HG03135 (cell line): ENCODE data around the gene POU3F3.

Source experiments
- ATAC-seq: cut with Tn5 transposase; IDR thresholded peaks from one replicate; pipeline ENCODE4 v1.9.1; 2021; ENCODE audit warnings: mild to moderate bottlenecking, moderate library complexity; ENCODE audit not compliant: unreplicated experiment

Gene POU3F3

GRCh38 chr2:104846786-104847585 lies 6.9 kb upstream of the POU3F3 start:
- no peak for ATAC-seq

DNA sequence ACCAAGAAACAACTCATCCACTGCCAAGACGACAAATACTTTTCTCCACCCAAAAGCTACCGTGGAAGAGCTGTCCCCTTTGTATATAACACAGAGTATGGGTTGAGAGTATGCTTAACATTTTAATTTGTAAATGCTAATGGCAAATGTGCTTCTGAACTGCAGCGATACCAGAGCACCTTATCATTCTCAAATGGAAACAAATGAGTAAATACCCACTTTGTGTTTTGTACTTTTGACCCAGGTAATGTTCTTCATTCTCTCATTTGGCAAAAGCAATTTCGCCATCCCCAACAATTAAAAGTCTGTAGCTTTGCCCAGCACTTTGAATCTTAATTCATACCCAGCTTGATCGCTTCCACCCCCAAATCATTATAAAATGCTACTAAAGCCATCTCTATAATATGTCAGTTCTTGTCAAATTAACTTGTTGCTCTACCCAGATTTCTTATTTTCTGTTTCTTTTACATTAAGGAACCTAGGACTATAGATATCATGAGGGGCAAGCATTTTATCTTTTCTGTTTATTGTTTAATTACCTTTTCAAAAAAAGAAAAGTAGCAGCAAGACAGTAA lies 6.2 kb upstream of the POU3F3 start:
- no peak for ATAC-seq

DNA sequence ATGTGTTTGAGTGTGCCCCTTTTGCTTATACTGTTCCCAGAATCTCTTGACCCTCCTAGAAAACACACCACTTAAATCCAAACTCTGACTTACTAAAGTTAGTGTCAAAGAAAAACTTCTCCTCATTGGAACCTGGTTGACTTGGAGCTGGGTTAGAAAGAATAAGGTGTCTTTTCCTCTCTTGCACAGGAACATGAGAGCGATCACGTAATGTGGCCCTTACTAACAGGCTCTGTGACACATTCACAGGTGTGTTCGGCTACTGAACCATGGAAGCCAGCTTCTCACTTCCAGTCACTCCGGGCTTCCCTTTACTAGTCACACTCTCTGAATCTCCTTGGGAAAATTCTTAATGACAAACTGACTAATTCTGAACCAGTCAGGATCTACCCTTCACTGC lies 5.4 kb upstream of the POU3F3 start:
- ATAC-seq: no peak

- no peak for ATAC-seq
These were observed 4.8 kb upstream of the POU3F3 start for GRCh38 chr2:104849101-104849500.

DNA sequence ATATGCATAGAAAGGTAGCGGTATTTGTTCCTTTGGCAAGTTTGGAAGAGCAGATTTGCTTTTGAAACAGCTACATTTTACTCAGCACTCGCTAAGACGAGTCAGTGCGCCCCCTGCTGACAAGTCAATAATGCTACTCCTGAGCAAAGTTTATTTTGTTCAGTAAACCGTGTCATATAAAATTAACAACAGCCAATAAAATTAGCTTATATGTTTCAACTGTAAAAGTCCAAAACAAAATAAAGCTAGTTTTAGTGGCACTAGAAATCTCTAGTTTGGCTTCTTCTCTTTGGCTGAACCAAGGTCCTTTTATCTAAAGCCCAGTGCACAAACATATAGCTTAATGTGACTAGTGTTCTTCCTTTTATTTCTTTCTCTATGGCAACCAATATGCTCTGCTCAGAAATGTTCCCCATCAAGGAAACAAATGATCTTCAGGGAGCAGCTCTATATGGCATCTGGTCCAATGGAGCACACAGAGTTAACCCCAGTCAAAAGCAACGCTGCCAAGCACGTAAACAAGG lies 4.2 kb upstream of the POU3F3 start:
- ATAC-seq: no peak

DNA sequence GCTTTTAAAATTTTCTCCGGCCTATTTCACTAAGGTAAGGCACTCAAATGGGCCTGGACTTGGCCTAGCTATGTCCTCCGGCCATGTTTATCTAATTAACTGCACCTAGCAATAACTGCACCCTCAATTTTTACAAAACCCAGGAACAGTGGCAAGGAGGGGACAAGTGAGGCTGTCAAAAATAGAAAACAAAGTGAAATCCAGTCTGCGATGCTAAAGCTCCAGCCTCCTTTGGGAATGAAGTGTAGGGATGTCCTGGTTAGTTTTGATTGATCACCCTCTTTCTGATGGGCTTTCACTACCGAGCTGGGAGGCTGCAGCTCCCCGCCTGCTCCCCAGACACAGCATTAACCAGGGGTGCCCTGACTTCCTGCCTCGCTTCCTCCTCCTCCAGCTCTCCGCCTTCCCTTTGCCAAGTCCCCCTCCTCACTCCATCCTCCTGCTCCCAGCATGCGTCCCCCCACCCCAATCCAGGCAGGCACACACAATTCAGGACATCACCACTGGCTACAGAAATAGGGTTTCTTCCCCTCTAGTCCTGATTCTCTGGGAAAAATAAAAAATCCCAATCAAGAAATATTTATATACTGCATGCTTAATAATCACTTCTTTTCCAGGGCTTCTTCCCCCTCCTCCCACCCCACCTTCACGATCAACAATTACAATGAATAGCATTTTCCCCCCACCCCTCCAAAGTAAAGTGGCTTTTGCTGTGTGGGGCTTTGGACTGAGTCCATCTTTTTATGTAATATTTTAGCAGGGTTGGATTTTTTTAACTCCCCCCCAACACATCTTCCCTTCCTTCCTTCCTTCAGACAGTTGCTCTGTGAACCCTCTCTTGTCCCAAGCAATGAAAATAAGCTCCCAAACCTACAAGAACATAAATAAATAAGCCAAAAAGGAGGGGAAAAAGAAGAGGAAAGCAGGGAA lies 3.3 kb upstream of the POU3F3 start:
- no peak for ATAC-seq

DNA sequence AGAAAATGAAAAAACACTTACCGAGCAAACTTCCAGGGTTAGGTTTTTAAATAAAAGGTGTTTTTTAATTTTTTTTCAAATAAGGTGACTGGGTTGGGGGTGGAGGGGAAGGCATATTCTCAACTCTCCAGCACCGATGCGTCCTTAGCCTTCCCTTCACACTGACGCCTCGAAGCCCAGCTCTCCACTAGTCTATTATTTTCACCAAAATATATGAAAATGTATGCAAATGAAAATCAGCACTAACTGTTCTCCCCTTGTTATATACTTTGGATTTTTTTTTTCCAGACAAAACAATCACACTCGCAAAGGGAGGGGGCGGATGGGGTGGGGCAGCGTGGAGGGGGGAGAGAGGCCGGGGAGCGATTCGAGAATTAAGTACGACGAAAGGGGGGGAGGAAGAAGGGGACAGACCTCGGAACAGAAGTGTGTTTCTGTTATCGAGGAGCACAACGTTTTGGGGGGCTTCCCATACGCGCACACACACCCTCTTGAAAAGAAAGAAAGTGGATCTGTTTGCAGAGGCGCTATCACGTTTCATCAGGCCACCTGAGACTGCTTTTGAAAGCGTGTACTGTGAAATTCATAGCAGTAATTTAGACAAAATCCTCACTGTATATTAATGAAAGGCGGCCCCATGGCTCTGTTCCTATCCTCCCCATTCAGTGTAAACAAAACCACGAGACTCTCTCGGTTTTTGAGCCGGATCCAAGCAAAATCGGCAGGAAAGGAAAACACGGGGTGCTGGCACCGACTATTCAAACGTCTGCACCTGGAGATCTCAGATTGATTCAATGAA lies 2.4 kb upstream of the POU3F3 start:
- ATAC-seq: no peak

DNA sequence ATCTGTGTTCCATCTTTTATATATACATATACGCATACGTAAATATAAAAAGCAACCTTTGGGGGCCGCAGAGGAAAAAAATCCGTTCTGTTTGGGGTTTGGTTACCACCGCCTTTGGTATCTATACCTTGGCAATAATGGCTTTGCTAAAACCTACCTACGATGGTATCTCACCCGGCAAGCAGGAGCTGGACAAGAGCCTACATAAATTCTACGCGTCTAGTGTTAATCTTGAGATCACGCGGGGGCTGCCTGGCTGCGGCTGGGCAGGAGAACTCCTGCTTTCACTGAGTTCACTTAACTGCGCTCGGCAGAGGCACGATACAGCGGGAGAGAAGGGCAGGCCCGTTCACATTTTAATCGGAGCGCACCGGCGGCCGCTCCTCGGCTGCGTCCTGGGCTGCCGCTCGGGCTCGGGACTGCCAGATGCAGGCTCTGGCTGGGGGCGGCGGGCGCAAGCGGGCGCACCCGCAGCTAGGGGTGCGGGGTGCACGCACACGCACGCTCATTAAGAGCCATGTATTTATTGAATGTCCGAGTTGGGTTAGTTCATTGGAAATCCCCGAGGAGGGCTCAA lies 1.7 kb upstream of the POU3F3 start:
- no peak for ATAC-seq

GRCh38 chr2:104854498-104855220 lies 744 bp downstream of the POU3F3 start:
- ATAC-seq: no peak

- no peak for ATAC-seq
These were observed 1.5 kb downstream of the POU3F3 start for GRCh38 chr2:104855221-104856085.

DNA sequence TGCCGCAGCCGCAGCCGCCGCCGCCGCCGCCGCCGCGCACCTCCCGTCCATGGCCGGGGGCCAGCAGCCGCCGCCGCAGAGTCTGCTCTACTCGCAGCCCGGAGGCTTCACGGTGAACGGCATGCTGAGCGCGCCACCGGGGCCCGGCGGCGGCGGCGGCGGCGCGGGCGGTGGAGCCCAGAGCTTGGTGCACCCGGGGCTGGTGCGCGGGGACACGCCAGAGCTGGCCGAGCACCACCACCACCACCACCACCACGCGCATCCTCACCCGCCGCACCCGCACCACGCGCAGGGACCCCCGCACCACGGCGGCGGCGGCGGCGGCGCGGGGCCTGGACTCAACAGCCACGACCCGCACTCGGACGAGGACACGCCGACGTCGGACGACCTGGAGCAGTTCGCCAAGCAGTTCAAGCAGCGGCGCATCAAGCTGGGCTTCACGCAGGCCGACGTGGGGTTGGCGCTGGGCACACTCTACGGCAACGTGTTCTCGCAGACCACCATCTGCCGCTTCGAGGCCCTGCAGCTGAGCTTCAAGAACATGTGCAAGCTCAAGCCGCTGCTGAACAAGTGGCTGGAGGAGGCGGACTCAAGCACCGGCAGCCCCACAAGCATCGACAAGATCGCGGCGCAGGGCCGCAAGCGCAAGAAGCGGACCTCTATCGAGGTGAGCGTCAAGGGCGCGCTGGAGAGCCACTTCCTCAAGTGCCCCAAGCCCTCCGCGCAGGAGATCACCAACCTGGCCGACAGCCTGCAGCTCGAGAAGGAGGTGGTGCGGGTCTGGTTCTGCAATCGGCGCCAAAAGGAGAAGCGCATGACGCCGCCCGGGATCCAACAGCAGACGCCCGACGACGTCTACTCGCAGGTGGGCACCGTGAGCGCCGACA lies 2.4 kb downstream of the POU3F3 start:
- no peak for ATAC-seq

- no peak for ATAC-seq
These were observed 3.0 kb downstream of the POU3F3 start for GRCh38 chr2:104856973-104857261.

- no peak for ATAC-seq
These were observed 3.5 kb downstream of the POU3F3 start for GRCh38 chr2:104857262-104858005.

GRCh38 chr2:104858006-104858978 lies 4.4 kb downstream of the POU3F3 start:
- ATAC-seq: no peak

DNA sequence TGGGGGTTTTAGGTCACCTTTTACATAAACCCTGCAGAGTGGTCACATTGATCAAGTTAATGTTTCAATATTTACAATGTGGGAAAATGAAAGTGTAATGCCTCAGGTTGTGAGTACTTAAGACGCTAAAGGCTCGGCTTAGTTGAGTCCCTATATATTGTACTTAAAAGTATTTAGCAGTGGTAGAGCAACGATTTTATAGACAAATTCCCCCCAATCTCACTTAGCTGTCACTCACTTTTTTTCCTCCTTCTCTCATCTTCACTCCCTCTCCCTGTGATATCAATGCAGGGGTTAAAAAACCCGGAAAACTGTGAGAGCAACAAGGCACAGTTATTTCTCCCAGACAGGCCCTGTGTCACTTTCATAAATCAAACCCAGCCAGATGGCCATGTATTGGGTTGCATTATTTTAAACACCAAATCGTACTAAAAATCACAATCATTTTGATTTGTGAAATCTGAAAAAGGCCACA lies 5.4 kb downstream of the POU3F3 start:
- ATAC-seq: no peak
